HT-29 (cell line): ENCODE results near the gene RAB14. TPM values are rescaled to one million over a fixed set of nuclear protein-coding genes. Genes with fewer than 3 reads are reported as not detected.

Experiments
- DNase-seq: peaks from one replicate; pipeline ENCODE4 v3.0.0-alpha.2; 2015; ENCODE audit warnings: low spot score
- total RNA-seq: library from RNA; depleted of rRNA; stranded (reverse); fragments of >200 nt; shearing (Covaris generic); gene quantifications from 2 replicates; pipeline ENCODE4 v1.2.3, GENCODE V29; 2014

RAB14 gene
- total RNA-seq, 1 experiment from 2014 or later: 11.1 TPM

DNA sequence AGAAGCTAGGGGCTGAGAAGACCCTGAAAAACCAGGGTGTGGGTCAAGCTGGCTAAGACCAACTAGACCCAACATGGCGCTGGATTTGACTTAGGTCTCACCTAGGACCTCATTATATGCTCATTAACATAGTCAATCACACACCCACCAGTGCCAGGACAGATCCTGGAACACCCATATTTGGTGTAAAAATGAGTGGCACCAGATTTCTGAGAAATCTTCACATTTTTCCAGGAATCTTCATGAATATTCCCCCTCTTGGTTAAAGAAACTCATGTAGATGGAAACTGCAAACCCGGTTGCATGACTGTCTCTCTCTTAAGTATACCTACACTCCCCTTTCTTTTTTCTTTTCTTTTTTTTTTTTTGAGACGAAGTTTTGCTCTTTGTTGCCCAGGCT is 17.9 kb upstream of the RAB14 start:
- DNase-seq: no peak

DNA sequence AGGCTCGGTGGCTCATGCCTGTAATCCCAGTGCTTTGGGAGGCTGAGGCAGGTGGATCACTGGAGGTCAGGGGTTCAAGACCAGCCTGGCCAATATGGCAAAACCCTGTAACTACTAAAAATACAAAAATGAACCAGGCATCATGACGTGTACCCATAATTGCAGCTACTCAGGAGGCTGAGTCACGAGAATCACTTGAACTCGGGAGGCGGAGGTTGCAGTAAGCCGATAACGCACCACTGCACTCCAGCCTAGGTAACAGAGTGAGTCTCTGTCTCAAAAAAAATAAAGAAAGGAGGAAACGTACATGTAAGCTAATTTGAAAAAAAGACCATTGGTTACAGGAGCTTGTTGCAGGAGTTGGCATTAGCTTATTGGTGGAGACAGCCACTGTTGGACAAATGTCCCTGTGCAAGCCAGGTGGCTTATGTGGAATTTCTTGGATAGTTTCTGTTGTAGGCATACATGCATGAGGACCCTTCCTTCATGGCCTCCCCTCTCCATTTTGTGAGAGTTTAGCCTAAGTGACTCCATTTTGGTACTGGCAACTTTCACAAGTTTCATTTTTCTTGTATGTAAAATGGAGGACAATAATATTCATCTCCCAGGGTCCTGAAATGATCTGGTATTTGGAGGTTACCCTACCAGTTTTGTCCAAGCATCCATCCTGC is 16.8 kb upstream of the RAB14 start:
- no peak for DNase-seq

GRCh38 chr9:121217609-121218292 is 16.1 kb upstream of the RAB14 start:
- DNase-seq: no peak

- no peak for DNase-seq
Observed at GRCh38 chr9:121216271-121216805, 14.7 kb upstream of the RAB14 start.

DNA sequence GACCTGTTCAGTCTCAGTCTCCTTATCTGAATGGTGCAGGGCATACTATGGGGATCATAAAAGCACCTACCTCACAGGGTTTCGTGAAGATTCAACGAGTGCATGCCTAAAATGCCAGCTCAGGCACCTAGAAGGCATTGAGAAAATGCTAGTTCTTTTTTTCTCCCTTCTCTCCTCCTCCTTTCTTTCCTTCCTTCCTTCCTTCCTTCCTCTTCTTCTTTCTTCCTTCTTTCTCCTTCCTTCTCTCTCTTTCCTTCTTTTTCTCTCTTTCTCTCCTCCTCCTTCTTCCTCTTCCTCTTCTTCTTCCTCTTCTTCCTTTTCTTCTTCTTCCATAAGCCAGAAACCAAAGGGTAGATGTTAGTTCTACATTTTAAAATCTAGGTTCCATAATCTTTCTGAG is 12.3 kb upstream of the RAB14 start:
- no peak for DNase-seq

DNA sequence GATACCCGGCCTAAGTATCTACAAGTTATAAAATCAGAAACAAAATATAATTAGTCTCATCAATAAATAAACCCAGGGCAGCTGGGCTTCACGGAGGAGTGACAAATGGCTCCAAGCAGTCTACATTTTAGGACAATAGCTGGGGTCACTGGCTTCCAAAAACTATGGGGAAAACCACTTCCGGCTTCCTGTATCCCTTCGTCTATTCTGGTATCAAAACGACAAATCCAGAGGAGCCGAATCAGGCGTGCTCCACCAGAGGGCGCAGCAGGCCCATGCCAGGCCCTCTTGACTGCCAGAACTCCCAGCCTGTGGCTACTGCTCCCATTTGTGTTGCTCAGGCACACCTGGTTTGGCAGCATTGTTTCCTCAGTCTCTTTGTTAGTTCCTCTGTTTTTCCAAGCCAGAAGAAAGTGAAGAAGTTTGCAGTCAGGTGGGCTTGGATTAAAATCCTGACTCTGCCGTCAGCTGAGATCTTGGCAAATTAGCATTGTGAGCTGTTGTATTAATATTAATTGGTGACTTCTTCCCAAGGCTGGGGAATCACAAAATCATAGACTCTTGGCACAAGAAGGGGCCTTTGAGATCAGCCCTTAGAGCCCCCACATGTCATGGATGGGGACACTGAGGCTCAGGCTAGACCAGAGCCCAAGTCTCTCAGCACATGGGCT is 11.6 kb upstream of the RAB14 start:
- DNase-seq: peak; percentile 97

- no peak for DNase-seq
Observed at GRCh38 chr9:121210536-121210935, 8.9 kb upstream of the RAB14 start.

DNA sequence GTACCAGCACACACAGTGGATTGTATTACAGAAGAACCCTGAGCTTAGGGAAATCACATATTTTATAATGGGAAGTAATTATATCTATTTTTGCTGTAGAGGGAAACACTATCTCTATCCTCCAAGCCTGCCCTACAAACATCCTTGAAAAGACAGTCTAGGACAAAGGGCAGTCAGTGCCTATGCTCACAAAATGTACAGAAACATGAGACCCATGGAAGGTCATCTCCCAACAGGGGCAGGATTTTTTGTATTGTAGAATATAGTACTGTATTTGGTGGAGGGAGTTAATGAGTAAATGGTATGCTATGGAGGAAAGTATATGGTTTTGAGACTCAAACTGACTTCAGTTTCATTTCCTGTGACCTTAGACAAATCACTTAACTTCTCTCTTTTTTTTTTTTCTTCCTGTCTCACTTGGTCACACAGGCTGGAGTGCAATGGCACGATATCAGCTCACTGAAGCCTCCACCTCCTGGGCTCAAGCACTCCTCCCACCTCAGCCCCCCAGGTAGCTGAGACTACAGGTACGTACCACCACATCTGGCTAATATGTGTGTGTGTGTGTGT is 5.8 kb upstream of the RAB14 start:
- no peak for DNase-seq

GRCh38 chr9:121206516-121207370 is 5.1 kb upstream of the RAB14 start:
- DNase-seq: no peak

- no peak for DNase-seq
Observed at GRCh38 chr9:121204611-121205010, 2.9 kb upstream of the RAB14 start.

- DNase-seq: no peak
Observed at GRCh38 chr9:121204121-121204520, 2.5 kb upstream of the RAB14 start.

- no peak for DNase-seq
Observed at GRCh38 chr9:121201045-121201737, 478 bp downstream of the RAB14 start.

GRCh38 chr9:121200356-121200755 is 1.3 kb downstream of the RAB14 start:
- no peak for DNase-seq

DNA sequence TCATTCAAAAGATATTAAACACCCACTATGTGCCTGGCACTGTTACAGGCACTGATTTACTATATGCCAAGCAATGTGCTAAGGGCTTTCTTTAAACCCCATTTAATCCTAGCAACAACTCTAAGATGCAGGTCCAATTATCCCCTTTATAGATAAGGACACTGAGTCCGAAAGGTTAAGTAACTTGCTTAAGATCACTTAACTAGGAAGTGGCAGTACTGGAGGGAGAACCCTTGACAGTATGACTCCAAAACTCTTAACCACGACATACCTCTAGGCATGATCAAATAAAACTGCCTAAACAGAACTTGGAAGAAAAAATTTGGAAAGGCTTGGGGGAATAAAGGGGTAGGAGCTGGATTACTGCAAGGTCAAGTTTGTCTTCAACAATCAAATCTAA is 1.7 kb downstream of the RAB14 start:
- DNase-seq: no peak

DNA sequence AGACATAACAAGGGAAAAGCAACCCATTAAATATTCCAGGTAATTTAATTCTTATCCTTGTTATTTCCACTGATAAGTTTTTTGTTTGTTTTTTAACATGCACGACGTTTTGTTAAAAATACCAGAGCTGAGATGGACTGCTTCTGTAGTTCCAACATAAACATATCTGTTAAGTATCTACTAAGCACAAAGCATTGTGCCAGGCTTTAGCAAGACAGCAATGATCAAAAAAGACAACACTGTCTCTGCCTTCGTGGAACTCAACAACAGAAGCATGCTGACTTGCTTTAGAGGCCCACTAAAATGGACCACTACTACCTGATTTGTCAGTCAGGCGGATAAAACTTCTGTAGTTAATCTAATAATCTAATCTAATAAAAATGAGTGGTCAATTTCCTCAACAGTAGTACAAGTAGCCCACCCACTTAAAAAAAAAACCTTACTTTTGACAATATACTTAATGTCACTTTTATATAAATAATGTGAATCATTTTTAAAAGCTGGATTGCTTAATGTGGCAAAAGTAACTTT is 3.1 kb downstream of the RAB14 start:
- no peak for DNase-seq

GRCh38 chr9:121197132-121197531 is 4.5 kb downstream of the RAB14 start:
- no peak for DNase-seq

GRCh38 chr9:121196389-121196788 is 5.3 kb downstream of the RAB14 start:
- no peak for DNase-seq

DNA sequence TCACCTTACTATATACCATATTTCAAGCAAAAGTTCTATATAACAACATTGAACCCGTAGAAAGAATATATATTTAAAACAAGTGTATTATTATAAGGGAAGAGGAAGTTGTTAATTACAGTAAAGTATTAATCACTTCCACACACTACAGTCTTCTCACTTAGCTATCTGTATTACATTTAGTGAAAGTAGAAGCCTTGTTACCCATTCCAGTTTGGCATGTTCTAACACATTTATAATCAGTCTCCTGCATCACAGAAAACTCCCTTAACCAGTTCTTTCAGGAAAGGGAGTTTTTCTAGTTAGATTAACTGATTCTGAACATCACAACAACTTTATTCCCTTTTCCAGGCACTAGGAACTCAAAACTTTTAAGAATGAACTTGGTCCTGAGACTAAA is 6.9 kb downstream of the RAB14 start:
- no peak for DNase-seq

- DNase-seq: no peak
Observed at GRCh38 chr9:121192959-121193640, 8.6 kb downstream of the RAB14 start.

- DNase-seq: no peak
Observed at GRCh38 chr9:121192518-121192917, 9.2 kb downstream of the RAB14 start.
